Stimulated activated CD4-positive, alpha-beta T cell treated with anti-CD3 and anti-CD28 coated beads, Interleukin-12 subunit alpha, Interleukin-12 subunit beta, amount 100 ng/mL, for 48 hours (primary cell): Measurements from ENCODE around the gene PBX1.

Experiments
- DNase-seq, 3 donors: peaks; one replicate each; pipeline ENCODE4 v3.0.0-alpha.2; 2020; ENCODE audit warnings: low read depth in 2 of 3, low spot score in 1 of 3

Gene PBX1

DNA sequence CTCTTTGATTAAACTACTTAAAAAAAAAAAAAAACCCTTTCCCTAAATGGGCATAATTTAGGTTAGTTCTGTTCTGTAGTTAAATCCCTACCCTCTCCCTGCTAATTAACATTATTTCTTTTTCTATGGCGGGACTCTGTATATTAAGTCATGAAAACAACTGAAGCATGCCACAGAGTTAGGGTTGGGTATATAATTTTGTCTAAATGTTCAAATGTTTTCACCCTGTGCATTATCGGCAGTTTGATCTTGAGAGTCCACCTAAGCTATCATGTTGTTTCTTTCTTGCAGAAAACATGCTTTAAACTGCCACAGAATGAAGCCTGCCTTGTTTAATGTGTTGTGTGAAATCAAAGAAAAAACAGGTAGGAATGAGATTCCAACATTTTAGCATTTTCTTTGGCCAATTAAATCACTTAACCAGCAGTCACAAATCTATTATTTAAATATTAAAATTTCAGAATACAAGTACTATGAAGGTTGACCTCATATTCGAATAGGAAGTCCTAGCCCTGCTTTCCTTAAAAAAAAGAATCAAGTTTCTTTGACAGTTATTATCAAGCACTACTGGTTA lies 4.0 kb downstream of the PBX1 start:
- DNase-seq: no peak

DNA sequence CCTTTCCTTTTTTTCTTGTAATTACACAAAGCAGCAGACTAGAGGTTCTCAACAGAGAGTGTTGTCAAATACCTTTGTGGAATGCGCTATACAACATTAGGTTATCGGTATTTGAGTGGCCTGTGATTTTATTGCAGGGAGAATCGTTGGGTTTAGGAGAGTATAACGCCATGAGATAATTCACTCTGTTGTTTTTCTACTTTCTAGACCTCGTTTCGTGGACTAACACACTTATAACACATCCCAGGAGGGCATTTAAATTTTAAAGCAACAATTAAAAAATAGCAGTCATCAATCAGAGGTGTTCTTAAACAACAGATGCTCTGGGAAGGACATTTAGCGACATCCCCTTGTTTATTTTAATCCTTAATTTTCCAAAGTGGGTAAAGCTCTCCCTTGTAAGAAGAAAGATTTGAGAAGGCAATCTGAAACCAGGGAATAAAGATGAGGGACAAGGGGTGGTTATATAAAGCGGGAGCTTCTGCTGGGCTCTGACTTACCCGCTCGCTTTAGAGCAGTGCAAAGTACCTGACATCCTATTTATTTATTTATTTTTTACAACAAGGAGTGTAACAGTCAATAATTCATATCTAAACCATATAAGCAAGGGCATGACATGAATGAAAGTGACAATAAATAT lies 4.9 kb downstream of the PBX1 start:
- no peak for DNase-seq

DNA sequence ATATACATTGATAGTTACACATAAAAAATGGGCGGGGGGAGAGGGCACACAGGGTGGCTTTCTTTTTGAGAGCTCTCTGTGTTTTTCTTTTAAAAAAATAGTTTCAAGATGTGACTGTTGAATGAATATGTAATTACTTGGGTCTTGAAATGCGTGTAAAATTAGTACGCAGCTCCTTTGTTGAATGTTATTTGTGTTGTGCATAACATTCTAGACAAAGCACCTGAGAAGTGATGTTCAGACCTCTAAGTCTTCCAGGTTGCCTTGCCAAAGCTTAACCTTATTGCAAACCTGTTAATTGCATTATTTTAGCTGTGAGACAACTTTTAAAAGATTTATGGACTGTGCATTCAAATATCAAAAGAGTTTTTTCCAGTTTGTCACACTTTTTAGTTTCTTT lies 5.4 kb downstream of the PBX1 start:
- DNase-seq: no peak

DNA sequence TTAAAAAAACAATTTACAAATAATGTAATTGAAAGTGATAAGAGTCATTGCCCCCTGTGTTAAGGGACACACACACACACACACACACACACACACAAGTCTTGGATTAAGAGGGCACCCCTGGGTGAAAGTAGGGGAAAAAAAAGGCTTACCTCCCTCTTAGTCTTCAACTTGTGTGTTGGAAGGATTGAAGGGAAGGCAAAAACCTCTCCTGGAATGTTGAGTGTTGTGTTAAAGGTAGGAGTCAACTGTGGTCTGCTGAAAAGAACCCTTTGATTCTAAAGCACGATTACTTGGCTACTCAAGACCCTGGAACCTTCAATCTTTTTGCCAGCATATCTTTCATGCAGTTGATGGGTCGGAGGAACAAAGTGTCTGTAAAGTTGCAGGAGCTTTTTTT lies 6.4 kb downstream of the PBX1 start:
- no peak for DNase-seq

DNA sequence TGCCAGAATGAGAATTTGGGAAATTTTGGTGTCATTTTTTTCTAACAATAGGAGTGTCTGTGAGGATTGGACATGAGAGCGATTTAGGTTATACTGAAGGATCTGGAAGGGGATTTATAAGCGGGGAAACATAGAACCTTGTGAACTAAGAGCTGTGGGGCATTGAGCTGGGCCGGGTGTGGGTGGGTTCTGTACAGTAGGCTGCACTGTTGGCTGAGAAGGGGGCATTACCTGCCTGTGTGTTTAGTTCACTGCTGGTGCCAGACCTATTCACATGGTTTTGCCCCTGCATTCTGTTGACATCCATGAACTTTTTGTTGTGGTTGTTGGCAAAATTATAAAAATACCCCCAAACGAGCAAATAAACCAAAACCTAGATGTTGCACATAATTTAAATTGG lies 8.8 kb downstream of the PBX1 start:
- no peak for DNase-seq

DNA sequence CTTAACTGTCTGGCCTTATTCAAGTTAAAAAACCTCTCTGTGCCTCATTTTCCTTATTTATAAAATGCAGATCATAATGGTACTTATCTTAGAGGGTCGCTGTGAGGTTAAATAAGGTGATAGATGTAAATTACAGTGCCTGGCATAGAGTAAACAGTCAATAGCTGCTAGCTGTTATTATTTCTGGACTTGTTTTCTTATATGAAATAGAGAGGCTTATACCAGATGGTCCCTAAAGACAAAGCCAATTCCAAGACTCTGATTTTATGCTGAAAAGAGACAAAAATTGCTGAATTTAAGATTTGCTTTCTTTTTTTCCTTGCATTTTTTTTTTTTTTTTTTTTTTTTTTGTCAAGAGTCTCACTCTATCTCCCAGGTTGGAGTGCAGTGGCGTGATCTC lies 10.3 kb downstream of the PBX1 start:
- DNase-seq: no peak

DNA sequence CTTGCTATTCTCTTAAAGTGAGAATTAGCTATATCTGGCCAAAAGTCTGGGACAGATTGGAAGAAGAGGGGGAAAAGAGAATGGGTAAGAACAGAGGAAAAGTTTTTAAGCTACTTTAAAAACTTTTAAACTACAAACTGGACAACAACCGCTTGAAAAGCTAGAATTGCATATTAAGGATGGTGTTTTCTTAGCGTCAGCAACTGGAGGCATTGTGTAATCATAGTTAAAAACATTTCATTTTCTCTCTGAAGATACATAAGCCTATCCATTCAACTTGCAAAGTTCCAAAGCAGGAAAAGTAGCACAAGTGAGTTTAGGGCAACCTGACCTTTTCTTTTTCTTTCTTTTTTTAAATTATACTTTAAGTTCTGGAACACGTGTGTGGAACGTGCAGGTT lies 10.9 kb downstream of the PBX1 start:
- no peak for DNase-seq

DNA sequence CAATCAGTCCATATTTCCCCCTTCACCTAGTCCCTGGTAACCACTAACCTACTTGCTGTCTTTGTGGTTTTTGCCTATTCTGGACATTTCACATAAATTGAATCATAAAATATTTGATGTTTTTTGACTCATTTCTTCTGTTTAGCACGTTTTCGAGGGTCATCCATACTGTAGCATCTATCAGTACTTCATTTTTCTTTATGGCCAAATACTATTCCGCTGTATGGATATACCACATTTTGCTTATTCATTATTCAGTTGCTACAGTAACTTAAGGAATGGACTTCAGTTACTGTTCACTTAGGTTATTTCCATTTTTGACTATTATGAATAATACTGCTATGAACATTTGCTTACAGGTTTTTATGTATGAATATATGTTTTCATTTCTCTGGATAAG lies 12.3 kb downstream of the PBX1 start:
- no peak for DNase-seq

DNA sequence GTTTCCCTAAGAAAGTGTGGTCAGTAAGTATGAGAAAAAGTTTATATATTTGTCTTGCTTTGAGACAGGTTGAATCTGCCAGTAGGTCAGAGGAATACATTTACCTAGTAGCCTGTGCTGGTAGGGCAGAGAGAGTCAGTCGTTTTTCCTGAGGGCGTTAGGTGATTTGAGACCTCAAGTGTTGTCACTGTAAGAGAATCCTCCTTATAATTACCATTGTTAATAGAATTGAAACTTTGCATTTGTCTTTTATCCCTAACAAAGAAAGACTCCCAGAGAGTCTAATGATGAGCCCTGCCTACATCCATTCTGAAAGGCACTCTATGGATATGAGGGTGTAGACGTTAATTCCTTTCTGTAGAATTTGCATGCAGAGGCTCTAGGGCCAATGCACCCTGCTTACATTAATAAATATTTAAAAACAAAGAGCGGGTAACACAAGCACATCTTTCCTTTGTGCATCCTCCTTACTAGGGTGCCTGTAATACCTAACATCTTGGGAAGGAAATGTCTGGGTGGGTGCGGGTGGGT lies 16.4 kb downstream of the PBX1 start:
- no peak for DNase-seq

DNA sequence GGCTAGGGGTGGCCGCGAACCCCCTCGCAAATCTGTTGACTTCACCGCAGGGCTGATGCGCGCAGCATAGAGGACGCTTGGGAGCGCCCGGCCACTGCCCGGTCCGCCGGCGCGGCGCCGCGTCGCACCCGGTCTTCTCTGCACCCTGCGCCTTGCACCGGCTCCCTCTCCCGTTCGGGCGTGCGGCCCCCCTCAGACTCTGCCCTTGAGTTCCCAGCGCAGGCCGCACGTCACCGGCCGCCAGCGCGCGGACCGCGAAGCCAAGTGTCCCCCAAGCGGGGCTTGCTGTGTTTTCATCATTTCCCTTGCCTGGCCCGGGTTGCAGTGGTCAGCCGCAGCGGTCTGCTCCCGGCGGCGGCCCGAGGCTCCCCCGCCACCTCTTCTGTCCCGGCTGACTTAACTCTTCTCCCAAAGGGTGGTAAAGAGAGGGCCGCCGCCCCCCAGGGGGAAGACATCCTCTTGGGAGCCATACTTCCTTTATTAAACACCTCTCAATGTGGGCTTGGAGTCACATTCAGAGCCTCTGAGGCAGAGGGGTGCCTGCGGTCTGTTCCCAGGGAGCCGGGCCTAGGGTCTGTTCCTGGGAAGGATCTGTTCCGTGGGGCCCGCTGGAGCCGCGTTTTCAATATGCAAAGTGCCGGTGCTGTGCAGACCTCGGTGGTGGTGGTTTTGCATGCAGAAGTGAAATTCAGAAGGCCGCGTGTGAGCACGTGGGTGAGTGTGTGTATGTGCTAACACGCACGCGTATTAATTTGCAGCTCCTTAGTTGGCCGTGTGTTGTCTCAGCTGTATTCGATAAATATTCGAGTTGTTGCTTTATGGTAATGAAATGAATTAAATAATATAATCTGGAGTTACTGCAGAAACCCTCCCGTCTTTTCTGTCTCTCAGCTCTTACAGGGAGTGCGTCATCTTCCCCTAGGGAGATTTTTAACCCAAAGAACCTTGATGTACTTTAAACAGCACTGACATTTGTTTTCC lies 17.6 kb downstream of the PBX1 start:
- no peak for DNase-seq

DNA sequence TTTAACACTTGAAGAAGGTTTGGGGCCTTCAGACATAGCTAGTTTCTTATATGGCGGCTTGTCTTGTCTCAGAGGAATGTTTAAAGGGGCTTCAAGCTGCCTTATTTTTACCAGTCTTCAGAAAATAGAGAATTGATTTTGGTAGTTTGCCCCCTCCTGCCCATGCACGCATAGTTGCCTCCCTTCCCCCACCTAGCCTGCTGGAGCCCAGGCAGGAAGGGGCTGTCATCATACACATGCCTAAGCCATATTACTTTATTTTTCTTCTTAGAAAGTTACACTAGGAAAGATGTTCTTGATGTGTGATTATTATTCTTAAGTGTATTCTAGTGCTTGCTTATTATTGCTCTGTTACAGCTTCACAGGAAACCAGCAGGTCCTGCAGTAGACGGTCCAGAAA lies 18.3 kb downstream of the PBX1 start:
- no peak for DNase-seq

DNA sequence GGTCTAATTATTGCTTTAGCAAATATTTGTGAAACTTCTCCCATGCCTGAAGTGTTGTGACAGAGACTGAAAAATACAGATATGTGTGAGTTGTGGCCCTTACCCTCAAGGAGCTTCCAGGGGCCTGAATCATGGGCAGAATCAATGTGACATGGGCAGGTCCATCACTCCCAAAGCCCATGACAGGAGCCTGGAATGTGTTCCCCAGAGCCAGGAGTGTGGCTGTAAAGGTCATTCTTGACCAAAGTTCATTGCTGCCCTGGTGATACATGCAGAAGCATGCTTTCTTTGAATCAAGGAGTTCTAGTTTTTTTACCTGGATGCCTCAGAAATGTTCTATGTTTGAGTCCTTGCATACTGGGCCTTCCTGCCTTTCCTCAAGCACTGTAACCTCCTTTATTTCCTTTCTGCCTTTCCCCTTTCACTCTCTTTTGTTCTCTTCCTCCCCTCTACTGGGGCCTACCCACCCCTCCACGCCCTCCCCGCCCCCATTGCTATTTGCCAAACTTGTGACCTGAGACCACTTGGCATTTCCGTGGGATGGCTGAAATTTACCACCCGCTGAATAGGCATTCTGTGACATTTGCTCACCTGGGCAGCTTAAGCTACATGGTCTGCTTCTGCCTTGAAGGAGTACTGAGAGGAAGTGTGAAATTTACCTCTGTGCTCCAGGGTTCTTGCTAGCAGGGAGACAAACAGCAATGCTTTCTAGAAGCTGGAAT lies 19.7 kb downstream of the PBX1 start:
- no peak for DNase-seq

DNA sequence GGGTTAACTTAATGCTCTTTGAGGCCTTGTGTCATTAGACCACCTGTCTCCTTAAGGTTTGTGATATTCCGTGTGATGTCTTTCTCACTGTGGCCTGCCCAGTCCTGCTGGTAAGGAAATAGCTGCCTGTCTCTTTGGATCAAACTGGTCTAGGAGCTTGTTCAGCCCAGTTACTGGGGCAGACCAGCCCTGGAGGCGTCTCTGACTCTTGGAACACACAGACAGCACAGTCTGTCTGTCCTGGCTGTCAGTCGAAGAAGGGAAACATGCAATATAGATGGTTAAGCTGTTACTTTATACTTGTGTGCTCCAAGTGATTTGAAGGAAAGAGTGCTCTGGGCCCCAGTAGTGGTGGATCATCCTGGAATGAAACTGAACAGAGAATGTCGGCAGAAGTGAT lies 20.4 kb downstream of the PBX1 start:
- DNase-seq: no peak

DNA sequence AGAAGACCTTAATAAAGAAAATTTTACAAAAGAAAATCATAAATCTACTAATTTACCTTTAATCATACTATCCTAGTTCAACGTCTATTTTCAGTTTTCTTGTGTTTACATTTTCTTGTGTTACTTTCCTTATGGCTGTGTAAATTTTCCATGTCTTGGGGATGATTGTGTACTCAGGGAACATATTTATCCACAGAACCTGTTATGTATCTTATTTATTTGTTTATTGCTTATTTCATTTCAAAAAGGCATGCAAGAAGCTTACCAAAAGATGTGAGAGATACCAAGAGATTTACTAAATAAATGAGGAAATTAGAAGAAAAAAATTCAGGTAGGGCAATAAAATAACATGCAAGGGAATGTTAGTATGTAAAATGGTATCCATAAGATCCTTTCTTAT lies 22.8 kb downstream of the PBX1 start:
- no peak for DNase-seq

DNA sequence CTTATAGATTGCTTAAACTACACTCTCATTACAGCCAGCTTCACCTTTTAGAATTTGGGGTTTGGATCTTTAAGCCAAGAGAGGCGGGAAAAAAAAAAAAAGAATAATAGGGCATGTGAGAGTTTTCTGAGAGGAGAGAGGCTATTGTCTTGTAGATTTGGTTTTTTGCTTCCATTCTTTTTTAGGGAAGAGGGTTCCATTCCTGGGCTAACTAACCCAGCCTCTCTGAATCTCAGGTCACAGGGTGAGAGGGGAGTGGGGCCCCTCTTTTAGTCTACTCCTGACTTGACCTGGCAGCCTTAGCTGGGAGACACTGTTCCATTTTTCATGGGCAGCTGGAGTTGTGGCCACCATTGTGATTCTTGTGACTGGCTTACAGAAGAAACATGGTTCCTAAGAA lies 24.2 kb downstream of the PBX1 start:
- DNase-seq: no peak

DNA sequence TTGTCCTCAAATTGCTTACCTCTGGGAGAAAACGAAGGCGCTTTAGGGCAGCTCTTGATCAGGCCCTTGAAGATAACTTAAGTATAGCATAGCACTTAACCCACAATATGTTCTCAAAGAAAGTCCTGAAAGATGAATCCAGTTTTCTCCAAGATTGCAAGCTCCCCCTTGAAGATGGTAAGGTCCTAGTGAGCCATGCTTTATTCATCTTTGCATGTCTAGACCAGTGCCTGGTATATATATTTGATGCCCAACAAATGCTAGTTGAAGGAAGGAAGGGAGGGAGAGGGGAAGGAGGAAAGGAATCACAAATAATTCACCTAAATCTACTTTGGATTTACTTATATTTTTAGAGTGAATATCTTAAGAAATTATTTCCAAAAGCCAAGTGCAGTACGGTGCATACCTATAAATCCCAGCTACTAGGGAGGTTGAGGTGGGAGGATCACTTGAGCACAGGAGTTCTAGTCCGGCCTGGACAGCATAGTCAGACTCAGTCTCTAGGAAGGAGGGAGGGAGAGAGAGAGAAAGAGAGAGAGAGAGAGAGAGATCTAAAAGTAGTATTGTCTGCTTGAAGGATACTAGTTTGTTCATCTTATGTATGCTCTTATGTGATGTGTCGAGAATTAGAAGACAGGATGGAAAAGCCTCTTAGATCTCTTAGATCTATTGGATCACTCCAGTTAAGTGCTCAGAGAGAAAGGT lies 25.0 kb downstream of the PBX1 start:
- DNase-seq: no peak

DNA sequence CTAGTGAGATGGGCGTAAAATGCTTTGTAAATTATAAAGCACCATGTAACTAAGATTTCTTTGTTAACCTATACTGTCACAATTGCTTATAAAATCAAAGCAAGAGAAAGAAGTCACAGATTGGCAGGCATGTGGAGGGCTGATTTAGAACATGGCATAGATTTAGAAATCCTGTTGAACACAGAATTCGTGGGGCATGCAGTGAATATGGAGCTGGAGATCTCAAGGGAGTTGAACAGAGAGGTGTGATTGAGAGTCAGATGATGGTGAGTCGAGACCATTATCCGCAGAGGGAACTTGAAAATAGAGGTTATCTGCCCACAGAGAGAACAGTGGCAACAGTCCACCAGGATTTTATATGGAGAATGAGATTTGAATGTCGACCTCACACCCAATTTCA lies 27.6 kb downstream of the PBX1 start:
- no peak for DNase-seq

DNA sequence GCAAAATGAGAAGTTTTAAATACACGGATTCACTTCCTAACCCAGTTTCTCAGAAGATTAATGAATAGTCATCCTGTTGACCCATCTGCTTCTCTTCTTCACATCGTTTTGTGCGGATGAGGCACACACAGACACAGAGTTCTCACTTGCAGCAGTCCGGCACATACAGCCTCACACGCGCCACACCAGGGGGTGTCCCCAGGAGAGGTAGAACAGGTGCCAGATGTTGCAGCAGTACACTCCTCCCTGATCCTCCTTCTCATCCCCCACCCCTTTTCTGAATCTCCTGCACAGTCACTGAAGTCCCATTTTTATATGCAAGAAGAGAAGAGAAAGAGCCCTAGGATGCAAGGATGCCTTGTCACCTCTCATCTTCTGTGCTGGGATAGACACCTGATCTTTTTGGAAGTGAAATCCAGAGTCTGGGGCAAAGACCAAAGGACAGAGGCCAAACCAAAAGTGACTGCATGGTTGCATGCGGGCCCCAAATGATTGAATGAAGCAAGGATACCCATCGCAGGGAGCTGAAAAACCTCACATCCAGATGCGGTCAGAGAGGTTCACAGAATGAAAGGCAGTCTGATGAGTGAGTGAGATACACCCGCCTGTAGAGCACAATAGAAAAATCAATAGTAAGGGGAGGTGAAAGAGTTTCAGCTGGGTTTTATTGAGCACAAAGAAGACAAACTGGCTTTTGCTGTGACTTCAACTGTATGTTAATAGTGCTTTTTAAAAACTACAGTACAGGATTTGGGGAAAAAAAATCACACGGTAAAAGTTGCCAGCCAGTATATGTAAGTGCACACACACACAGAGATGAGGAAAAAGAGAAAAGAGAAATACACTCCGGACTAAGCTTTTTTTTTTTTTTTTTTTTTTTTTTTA lies 28.9 kb downstream of the PBX1 start:
- DNase-seq: no peak

DNA sequence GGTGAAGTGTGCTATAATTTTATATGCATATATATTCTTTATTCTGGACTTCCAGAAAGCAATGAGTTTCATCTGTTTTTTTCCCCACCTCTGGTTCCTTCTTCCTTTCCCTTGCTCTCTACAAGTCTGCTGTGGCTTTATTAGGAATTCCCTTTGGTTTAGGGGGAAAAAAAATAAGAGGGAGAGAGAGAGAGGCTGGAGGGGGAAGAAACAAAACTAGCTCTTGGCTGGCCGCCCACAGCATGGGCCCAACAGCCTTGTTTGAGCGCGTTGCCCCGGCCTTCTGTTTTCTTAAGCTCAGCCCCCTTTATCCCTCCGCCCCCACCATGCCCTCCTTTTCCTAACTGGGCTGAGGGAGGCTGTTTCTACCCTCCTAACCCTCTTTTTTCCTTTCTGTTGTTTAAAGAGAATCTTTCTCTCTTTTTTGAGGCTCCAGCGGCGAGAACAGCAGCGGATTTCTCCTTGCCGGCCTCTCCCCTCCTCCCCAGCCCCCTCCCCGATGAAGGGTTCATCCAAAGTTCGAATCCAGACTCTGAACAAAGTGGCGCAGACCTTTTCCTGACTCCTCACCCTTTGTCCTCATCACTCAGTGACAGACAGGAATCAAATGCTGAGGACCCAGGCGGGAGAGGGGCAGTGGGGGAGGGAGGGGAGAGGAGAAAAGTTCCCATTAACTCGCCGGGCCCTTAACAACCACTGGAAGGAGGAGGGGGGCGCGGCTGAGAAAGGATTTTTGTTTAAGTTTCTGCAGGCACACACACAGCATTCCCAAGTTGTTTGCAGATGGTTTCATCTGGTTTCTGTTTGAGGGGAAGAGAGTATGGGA lies 29.7 kb downstream of the PBX1 start:
- no peak for DNase-seq
